ENCODE data around the gene DNAH10.
"Not testable (repeated sequence)": the region's sequence is repeated elsewhere in the genome, so short reads cannot be mapped to it uniquely, and the experiment has no call there.

Gene DNAH10

GRCh38 chr12:123936471-123936870 is 174.4 kb downstream of the DNAH10 start:
- no peak for DNase-seq (ENCODE audit: low read depth)

DNA sequence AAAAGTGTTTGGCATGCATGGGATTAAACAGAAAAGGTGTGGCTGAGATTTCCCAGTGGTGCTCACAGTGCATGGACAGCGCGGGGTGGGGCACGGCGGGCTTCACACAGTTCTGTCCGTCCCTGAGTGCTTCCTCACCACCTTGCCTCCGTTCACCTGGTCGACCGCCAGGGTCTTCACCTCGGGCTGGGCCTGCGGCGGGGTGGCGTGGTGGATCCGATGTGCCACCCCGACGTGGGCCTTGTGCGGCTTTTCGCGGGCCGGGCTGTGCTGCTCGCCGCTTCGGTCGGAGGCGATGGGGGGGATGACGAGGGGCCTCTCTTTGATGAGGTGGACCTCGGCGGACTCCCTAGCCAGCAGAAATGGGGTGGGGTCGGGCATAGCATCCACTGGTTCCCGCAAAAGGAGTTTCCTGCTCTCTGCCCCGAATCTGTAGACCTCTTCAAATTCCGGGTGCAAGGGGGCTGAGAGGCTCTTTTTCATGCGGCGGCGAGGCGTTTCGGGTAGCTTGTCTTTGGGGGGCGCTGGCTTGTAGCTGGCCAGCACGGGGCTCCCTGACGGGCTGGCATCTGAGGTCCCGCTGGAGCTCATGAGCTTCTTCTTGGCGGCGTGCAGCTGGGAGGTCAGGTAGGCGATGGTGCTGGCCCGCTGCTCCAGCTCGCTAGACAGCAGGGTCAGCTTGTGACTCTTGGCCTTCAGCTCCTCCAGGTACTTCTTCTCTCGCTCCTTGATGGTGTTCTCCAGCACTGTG is 175.0 kb downstream of the DNAH10 start:
- DNase-seq (ENCODE audit: low read depth), result no peak

GRCh38 chr12:123937707-123938591 is 175.8 kb downstream of the DNAH10 start:
- DNase-seq (ENCODE audit: low read depth), result no peak

- no peak for DNase-seq (ENCODE audit: low read depth)
These were observed 176.8 kb downstream of the DNAH10 start for GRCh38 chr12:123938679-123939480.

DNA sequence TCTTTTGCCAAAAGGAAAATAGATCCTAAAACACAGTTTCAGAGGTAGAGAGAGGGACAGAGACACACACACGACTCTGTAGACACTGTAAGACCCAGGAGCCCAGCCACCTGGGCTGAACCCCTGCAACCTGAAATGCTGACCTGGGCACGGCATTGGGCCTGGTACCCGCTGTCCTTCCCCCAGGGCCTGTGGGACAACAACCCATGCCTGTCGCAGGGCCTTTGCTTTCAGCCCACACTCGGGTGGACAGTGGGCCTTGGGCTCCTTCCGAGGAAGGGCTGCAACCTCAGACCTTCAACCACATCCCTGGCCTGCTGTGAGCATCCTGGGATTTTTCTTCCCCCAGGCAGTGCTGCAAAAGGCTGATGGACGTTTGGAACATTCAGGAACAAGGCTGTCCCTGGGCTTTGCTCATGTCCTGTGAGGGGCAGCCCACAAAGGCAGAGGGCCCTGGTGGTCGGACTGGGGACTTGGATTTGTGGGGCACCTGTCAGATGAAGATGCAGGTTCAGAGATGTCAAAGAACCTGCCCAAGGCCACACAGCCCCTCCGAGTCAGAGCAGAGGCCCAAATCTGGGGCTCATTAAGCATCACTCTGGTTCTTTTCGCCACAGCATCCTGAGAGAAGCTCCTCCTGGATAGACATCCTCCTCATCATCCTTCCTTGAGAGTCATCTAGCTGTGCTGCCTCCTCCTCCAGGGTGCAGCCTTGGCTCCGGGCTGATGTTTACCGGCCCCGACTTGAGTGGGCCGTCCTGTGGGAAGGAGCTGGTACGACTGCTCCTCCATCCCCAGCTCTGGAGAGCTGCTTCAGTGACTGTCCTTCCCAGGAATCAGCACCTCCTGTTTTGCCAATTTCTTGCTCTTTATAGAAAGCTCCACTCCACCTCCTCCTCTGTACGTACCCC is 177.9 kb downstream of the DNAH10 start:
- no peak for DNase-seq (ENCODE audit: low read depth)

- no peak for DNase-seq (ENCODE audit: low read depth)
These were observed 178.5 kb downstream of the DNAH10 start for GRCh38 chr12:123940627-123940966.

GRCh38 chr12:123941000-123941399 is 178.9 kb downstream of the DNAH10 start:
- no peak for DNase-seq (ENCODE audit: low read depth)

DNA sequence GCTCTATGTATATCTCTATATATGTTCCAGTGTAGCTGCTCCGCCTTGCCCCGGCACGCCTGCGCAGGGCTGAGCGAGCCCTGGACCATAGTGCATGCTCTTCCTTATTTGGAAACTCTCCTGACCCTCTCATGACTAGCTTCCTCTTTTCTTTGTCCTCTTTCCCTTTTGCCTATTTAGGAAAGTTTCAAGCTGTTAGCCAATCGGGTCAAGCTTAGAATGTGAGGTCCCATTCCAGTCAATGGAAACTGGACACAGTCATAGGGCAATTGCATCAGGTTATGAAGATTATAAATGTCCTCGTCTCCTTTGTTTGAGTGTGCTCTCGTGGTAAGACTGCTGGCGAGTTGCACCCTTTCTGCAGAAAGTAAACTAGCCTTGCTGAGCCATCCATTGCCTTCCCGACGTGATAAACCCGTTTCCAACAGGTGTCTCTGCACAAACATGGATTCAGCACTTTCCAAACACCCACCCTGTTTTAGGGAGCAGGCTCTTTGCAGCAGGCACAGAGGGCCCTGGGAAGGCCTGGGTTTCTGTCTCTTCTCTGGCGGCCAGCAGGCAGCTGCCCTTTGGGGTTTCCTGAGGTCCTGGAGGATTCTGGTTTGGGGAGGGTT is 179.6 kb downstream of the DNAH10 start:
- DNase-seq (ENCODE audit: low read depth), result no peak

DNA sequence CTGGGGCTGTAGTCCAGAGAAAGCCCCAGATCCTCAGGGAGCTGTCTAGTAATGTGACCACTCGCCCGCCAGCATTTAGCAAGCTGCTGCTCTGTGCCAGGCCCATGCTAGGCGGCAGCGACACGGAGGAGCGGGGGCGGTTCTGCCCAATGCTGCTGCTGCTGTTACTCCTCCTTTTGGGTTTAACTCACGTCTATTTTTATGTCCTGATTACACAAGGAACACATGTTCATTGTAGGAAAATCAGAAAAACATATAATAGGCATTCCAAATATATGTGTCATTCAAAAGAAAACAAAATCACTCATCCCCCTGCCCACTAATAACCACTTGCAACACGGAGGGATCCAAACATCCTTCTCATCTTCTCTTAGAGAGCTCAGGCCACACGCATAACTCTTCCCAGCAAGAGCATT is 180.1 kb downstream of the DNAH10 start:
- DNase-seq (ENCODE audit: low read depth), result peak; percentile 49

DNA sequence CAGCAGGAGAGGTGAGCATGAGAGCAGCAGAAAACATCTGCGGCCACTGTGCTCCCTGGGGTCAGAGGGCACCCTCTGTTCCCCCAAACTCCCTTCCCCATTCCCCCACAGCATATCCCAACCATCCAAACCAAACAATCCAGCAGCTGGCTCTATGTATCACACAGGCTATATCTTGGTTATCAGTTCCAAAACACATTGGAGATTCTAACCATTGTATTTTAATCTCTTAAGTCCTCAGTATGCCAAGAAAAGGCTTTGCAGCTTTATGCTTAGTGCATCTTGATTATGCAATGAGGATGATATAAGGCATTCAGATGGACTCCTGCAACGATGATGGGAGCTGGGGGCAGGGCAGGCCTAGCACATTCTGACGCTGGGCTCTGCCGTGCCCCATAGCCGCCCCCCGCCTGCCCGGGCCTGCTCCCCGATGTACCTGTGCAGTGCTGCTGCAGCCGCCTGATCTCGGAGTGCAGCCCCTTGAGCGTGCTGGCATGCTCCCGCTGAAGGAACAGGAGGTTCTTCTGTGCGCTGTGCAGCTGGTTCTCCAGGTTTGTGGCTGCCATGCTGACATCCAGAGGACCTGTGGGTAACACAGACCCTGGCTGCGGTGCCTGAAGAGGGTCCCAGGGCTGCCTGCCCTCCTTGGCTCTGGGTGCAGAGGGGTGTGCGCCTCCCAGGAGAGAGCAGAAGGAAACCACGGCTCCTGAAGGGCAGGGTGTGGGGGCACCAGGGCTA is 181.0 kb downstream of the DNAH10 start:
- peak; percentile 41 for DNase-seq (ENCODE audit: low read depth)

GRCh38 chr12:123943816-123944215 is 181.7 kb downstream of the DNAH10 start:
- no peak for DNase-seq (ENCODE audit: low read depth)

- no peak for DNase-seq (ENCODE audit: low read depth)
These were observed 182.6 kb downstream of the DNAH10 start for GRCh38 chr12:123944696-123945095.

- DNase-seq (ENCODE audit: low read depth), result no peak
These were observed 183.4 kb downstream of the DNAH10 start for GRCh38 chr12:123945287-123946151.

- no peak for DNase-seq (ENCODE audit: low read depth)
These were observed 184.0 kb downstream of the DNAH10 start for GRCh38 chr12:123946152-123946515.

DNA sequence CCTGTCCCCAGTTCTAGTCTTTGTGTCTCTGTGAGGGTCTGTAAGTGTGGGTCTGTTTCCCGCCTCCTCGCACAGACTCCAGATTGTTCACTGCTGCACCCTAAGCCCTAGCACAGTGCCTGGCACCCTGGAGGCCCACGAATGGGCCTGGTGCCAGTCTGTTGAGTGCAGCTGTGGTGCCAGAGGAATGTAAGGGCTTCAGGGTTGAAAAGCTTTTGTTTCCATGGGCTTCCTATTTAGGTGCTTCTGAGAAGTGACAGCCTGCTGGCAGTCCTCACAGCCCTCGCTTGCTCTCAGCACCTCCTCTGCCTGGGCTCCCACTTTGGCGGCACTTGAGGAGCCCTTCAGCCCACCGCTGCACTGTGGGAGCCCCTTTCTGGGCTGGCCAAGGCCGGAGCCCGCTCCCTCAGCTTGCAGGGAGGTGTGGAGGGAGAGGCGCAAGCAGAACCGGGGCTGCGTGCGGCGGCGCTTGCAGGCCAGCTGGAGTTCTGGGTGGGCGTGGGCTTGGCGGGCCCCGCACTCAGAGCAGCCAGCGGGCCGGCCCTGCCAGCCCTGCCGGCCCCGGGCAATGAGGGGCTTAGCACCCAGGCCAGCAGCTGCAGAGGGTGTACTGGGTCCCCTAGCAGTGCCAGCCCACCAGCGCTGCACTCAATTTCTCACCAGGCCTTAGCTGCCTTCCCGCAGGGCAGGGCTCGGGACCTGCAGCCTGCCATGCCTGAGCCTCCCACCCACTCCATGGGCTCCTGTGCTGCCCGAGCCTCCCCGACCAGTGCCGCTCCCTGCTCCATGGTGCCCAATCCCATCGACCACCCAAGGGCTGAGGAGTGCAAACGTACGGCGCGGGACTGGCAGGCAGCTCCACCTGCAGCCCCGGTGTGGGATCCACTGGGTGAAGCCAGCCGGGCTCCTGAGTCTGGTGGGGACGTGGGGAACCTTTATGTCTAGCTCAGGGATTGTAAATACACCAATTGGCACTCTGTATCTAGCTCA is 184.7 kb downstream of the DNAH10 start:
- not testable (repeated sequence) for DNase-seq (ENCODE audit: low read depth)

GRCh38 chr12:123947531-123947930 is 185.4 kb downstream of the DNAH10 start:
- not testable (repeated sequence) for DNase-seq (ENCODE audit: low read depth)

DNA sequence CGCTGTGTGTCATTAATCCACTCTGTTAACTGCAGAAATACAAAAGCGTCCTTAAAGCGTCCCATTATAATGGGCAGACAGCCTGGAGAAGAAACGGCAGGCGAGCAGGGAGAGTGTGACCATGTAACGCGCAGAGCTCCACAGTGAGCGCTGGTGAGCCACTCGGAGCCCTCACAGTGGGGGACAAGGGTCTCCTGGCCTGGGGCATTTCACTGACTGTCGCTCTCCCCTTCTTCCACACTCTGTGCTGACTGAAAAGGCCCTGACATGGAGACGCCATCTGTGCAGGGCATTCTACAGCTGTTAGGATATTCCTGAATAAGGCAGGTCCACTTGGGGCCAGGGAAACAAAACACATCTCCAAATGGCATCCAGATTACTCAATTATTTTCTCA is 186.3 kb downstream of the DNAH10 start:
- DNase-seq (ENCODE audit: low read depth), result no peak
